Mesendoderm (in vitro differentiated cells): ENCODE results near the gene MTHFS.

ENCODE experiments used
- DNase-seq: peaks from one replicate; pipeline ENCODE4 v3.0.0; 2013
- H2AK5ac ChIP-seq: 2 replicates; pipeline ENCODE4 v1.6.1; 2013; ENCODE audit warnings: low read length, inconsistent platforms
- H2BK120ac ChIP-seq: 2 replicates; pipeline ENCODE4 v1.6.1; 2013; ENCODE audit warnings: low read depth, mild to moderate bottlenecking, low read length, moderate library complexity, mixed read lengths
- H2BK15ac ChIP-seq: replicated peaks from 2 replicates; pipeline ENCODE4 v1.6.1; 2013; ENCODE audit warnings: low read depth, mild to moderate bottlenecking, moderate library complexity
- H2BK5ac ChIP-seq: 2 replicates; pipeline ENCODE4 v1.6.1; 2013; ENCODE audit warnings: low read length, inconsistent platforms
- H3K18ac ChIP-seq: 2 replicates; pipeline ENCODE4 v1.6.1; 2013; ENCODE audit warnings: mild to moderate bottlenecking, low read length, mixed read lengths
- H3K23ac ChIP-seq: one replicate; pipeline ENCODE4 v1.6.1; 2013; ENCODE audit warnings: low read length
- H3K27ac ChIP-seq: 2 replicates; pipeline ENCODE4 v1.5.1; 2013; ENCODE audit warnings: low read depth, mild to moderate bottlenecking, inconsistent platforms, low read length, moderate library complexity
- H3K27me3 ChIP-seq: 2 replicates; pipeline ENCODE4 v1.6.1; 2013; ENCODE audit warnings: low read length, control low read depth, mild to moderate bottlenecking, inconsistent platforms; ENCODE audit not compliant: insufficient read depth, poor library complexity
- H3K36me3 ChIP-seq: 2 replicates; pipeline ENCODE4 v1.6.1; 2013; ENCODE audit warnings: low read length, inconsistent platforms; ENCODE audit not compliant: control insufficient read depth, insufficient read depth
- H3K4ac ChIP-seq: one replicate; pipeline ENCODE4 v1.6.1; 2013; ENCODE audit warnings: low read depth, mild to moderate bottlenecking, low read length, moderate library complexity
- H3K4me1 ChIP-seq: 2 replicates; pipeline ENCODE4 v1.6.1; 2013; ENCODE audit warnings: low read depth, low read length, inconsistent platforms; ENCODE audit not compliant: control insufficient read depth
- H3K4me2 ChIP-seq: 2 replicates; pipeline ENCODE4 v1.6.1; 2013; ENCODE audit warnings: low read length
- H3K4me3 ChIP-seq: 2 replicates; pipeline ENCODE4 v1.5.1; 2013; ENCODE audit warnings: mild to moderate bottlenecking, low read length
- H3K56ac ChIP-seq: one replicate; pipeline ENCODE4 v1.6.1; 2013; ENCODE audit warnings: low read length
- H3K79me1 ChIP-seq: 2 replicates; pipeline ENCODE4 v1.6.1; 2013; ENCODE audit warnings: low read length, inconsistent platforms
- H3K79me2 ChIP-seq: 2 replicates; pipeline ENCODE4 v1.6.1; 2013; ENCODE audit warnings: mild to moderate bottlenecking, low read length; ENCODE audit not compliant: control insufficient read depth, insufficient read depth
- H3K9ac ChIP-seq: 2 replicates; pipeline ENCODE4 v1.6.1; 2013; ENCODE audit warnings: low read length, inconsistent platforms
- H4K5ac ChIP-seq: one replicate; pipeline ENCODE4 v1.6.1; 2013; ENCODE audit warnings: low read length
- H4K8ac ChIP-seq: one replicate; pipeline ENCODE4 v1.6.1; 2013; ENCODE audit warnings: low read depth, mild to moderate bottlenecking, control low read depth, low read length, moderate library complexity
- WGBS: extraction: QIAGEN DNeasy Blood & Tissue Kit; methylation state at CpG from one replicate; pipeline ENCODE4 v1.1.7; 2013; ENCODE audit warnings: low lambda C conversion rate, missing lambda C conversion rate; ENCODE audit not compliant: insufficient coverage; ENCODE audit errors: extremely low coverage; 5-methylcytosine and 5-hydroxymethylcytosine counted together

The MTHFS gene

DNA sequence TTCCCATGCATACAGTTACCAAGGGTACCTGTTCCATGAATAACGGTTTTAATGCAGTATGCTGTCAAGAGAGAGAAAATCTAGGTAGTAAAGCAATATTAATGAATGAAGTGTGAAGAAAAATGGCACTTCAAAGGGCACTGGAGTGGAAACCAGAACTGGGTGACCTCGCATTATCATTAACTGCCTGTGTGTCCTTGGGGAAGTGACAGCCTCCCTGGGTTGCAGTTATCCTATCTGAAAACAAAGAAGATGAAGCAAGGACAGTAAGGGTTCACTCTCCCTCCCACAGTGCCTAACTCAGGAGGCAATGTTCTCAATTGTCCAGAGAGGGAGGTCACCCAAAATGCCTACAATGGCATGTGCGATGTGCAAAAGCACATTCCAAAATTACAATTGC is 15.1 kb downstream of the MTHFS start:
- Histone ChIP-seq H3K27ac (no peak overlapping the region), H3K23ac (no peak overlapping the region), H3K56ac (no peak overlapping the region), H3K18ac (no peak overlapping the region), H3K36me3 (peaks cover 6% of the 10 kb centered on the region), H3K27me3 (no peaks in the 10 kb centered on the region), H3K9ac (no peak overlapping the region), H3K79me2 (no peaks in the 10 kb centered on the region), H2AK5ac (no peak overlapping the region), H4K5ac (no peak overlapping the region), H4K8ac (no peak overlapping the region), H2BK120ac (no peak overlapping the region), H3K4me2 (no peak overlapping the region), H3K79me1 (peaks cover 10% of the 10 kb centered on the region), H2BK15ac (no peak overlapping the region), H3K4ac (no peak overlapping the region), H3K4me3 (no peak overlapping the region), H2BK5ac (no peak overlapping the region), H3K4me1 (no peaks in the 10 kb centered on the region)
- no CpG with 5 or more reads among the region's 3 CpGs for WGBS
- no peak for DNase-seq

DNA sequence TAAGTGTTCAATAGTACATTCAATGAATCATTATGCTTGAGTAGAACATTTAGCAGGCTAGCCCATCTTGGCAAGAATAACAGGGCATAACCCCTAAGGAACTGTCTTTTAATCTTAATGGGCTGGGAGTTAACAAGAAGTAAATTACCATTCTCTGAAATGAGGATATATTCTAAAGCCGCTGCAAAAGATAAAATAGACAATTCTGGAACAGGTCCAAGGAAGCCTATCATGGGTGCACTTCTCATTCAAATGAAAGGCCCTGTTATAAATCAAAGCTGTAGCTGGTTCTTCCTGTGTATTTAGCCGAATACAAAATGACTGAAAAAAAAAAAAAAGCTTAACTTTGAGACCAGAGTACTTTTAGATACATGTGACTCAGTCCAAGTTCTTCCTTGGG is 15.6 kb downstream of the MTHFS start:
- H3K4ac ChIP-seq = no peak overlapping the region
- H4K5ac ChIP-seq = no peak overlapping the region
- H3K79me2 ChIP-seq = no peaks in the 10 kb centered on the region
- no peak overlapping the region for H3K18ac ChIP-seq
- no CpG with 5 or more reads among the region's 2 CpGs for whole genome bisulfite sequencing
- H3K9ac ChIP-seq = no peak overlapping the region
- no peaks in the 10 kb centered on the region for H3K4me1 ChIP-seq
- peaks cover 10% of the 10 kb centered on the region for H3K79me1 ChIP-seq
- no peak overlapping the region for H3K23ac ChIP-seq
- no peak overlapping the region for H2BK120ac ChIP-seq
- no peaks in the 10 kb centered on the region for H3K27me3 ChIP-seq
- peaks cover 6% of the 10 kb centered on the region for H3K36me3 ChIP-seq
- H2BK5ac ChIP-seq = no peak overlapping the region
- H3K4me2 ChIP-seq = no peak overlapping the region
- H3K4me3 ChIP-seq = no peak overlapping the region
- H2BK15ac ChIP-seq = no peak overlapping the region
- no peak for DNase-seq
- H2AK5ac ChIP-seq = no peak overlapping the region
- H3K56ac ChIP-seq = no peak overlapping the region
- H4K8ac ChIP-seq = no peak overlapping the region
- no peak overlapping the region for H3K27ac ChIP-seq

GRCh38 chr15:79878078-79878705 is 18.6 kb downstream of the MTHFS start:
- H3K36me3 ChIP-seq = peaks cover 8% of the 10 kb centered on the region
- H3K79me2 ChIP-seq = no peaks in the 10 kb centered on the region
- peak; percentile 23 for DNase-seq
- H3K56ac ChIP-seq = no peak overlapping the region
- H2BK5ac ChIP-seq = no peak overlapping the region
- H3K27me3 ChIP-seq = no peaks in the 10 kb centered on the region
- no peak overlapping the region for H4K8ac ChIP-seq
- H3K4me2 ChIP-seq = no peak overlapping the region
- no peak overlapping the region for H4K5ac ChIP-seq
- H3K27ac ChIP-seq = no peak overlapping the region
- H2BK120ac ChIP-seq = no peak overlapping the region
- H3K4me1 ChIP-seq = no peaks in the 10 kb centered on the region
- H3K18ac ChIP-seq = no peak overlapping the region
- no peak overlapping the region for H2AK5ac ChIP-seq
- H3K9ac ChIP-seq = no peak overlapping the region
- H3K4me3 ChIP-seq = peak overlapping the region; percentile 19
- H3K23ac ChIP-seq = no peak overlapping the region
- H3K4ac ChIP-seq = no peak overlapping the region
- WGBS = no CpG with 5 or more reads among the region's 7 CpGs
- H2BK15ac ChIP-seq = no peak overlapping the region
- peaks cover 3% of the 10 kb centered on the region for H3K79me1 ChIP-seq

DNA sequence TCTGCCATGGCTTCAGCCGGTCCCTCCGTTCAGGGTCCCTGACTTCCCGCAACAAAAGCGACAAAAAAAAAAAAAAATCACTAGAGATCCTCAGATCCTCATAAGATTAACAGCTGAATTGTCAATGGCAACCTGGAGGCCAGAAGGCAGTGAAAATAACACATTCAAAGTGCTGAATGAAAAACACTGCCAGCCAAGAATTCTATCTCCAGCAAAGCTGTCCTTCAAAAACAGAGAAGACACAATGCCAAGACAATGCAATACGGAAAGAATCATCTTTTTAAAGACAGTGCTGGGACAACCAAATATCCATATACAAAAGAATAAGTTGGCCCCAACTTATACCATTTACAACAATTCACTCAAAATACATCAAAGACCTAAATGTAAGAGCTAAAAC is 21.6 kb downstream of the MTHFS start:
- no peak overlapping the region for H2BK15ac ChIP-seq
- H4K5ac ChIP-seq = no peak overlapping the region
- no peaks in the 10 kb centered on the region for H3K79me2 ChIP-seq
- H3K4me1 ChIP-seq = no peaks in the 10 kb centered on the region
- no peak overlapping the region for H2BK5ac ChIP-seq
- no peak overlapping the region for H3K9ac ChIP-seq
- no peak overlapping the region for H3K4me3 ChIP-seq
- no CpG with 5 or more reads among the region's 5 CpGs for WGBS
- no peak overlapping the region for H2AK5ac ChIP-seq
- H3K4ac ChIP-seq = no peak overlapping the region
- H3K18ac ChIP-seq = no peak overlapping the region
- no peaks in the 10 kb centered on the region for H3K27me3 ChIP-seq
- no peak overlapping the region for H3K56ac ChIP-seq
- no peak overlapping the region for H3K4me2 ChIP-seq
- H4K8ac ChIP-seq = no peak overlapping the region
- H2BK120ac ChIP-seq = no peak overlapping the region
- peak; percentile 22 for DNase-seq
- H3K79me1 ChIP-seq = peaks cover 3% of the 10 kb centered on the region
- H3K23ac ChIP-seq = no peak overlapping the region
- H3K36me3 ChIP-seq = peaks cover 5% of the 10 kb centered on the region
- no peak overlapping the region for H3K27ac ChIP-seq

GRCh38 chr15:79874242-79874641 is 22.6 kb downstream of the MTHFS start:
- Histone ChIP-seq H4K8ac (no peak overlapping the region), H3K4me2 (no peak overlapping the region), H3K9ac (no peak overlapping the region), H4K5ac (no peak overlapping the region), H3K4me3 (no peak overlapping the region), H2AK5ac (no peak overlapping the region), H2BK120ac (no peak overlapping the region), H3K56ac (no peak overlapping the region), H2BK15ac (no peak overlapping the region), H2BK5ac (no peak overlapping the region), H3K27ac (no peak overlapping the region), H3K36me3 (peaks cover 5% of the 10 kb centered on the region), H3K4me1 (no peaks in the 10 kb centered on the region), H3K79me1 (peaks cover 3% of the 10 kb centered on the region), H3K27me3 (no peaks in the 10 kb centered on the region), H3K23ac (no peak overlapping the region), H3K79me2 (no peaks in the 10 kb centered on the region), H3K18ac (no peak overlapping the region), H3K4ac (no peak overlapping the region)
- DNase-seq = peak; percentile 50

GRCh38 chr15:79872358-79873017 is 24.3 kb downstream of the MTHFS start:
- Histone ChIP-seq H3K4ac (no peak overlapping the region), H3K79me2 (no peaks in the 10 kb centered on the region), H3K79me1 (no peaks in the 10 kb centered on the region), H3K4me3 (no peak overlapping the region), H3K9ac (no peak overlapping the region), H3K27ac (no peak overlapping the region), H3K18ac (no peak overlapping the region), H3K4me1 (no peaks in the 10 kb centered on the region), H2BK120ac (no peak overlapping the region), H3K56ac (no peak overlapping the region), H4K8ac (no peak overlapping the region), H4K5ac (no peak overlapping the region), H2BK5ac (no peak overlapping the region), H3K4me2 (no peak overlapping the region), H3K23ac (no peak overlapping the region), H3K27me3 (no peaks in the 10 kb centered on the region), H2BK15ac (no peak overlapping the region), H2AK5ac (no peak overlapping the region), H3K36me3 (peaks cover 3% of the 10 kb centered on the region)
- DNase-seq = peak; percentile 74
- WGBS = no CpG with 5 or more reads among the region's 8 CpGs
